Limb (tissue), 2 donors: ENCODE data around the gene RPE.
A peak's percentile ranks its signal among the peaks of the same experiment; 100 is the strongest.

ENCODE experiments used
- DNase-seq, 2 donors: peaks; one replicate each; pipeline ENCODE4 v3.0.0-alpha.2; 2016; ENCODE audit errors: extremely low spot score in 2 of 2

The RPE gene

GRCh38 chr2:210000464-210001324 is 1.7 kb upstream of the RPE start:
- DNase-seq = no peak

GRCh38 chr2:210003359-210003758 is 921 bp downstream of the RPE start:
- DNase-seq = no peak

- no peak for DNase-seq
Measured at GRCh38 chr2:210004881-210005280, 2.4 kb downstream of the RPE start.

GRCh38 chr2:210007895-210008294 is 5.5 kb downstream of the RPE start:
- DNase-seq = no peak

GRCh38 chr2:210009126-210009525 is 6.7 kb downstream of the RPE start:
- no peak for DNase-seq

- DNase-seq = no peak
Measured at GRCh38 chr2:210009896-210010295, 7.5 kb downstream of the RPE start.

- no peak for DNase-seq
Measured at GRCh38 chr2:210020138-210020537, 17.7 kb downstream of the RPE start.

GRCh38 chr2:210022824-210023223 is 20.4 kb downstream of the RPE start:
- no peak for DNase-seq

GRCh38 chr2:210027608-210028007 is 25.2 kb downstream of the RPE start:
- no peak for DNase-seq

GRCh38 chr2:210028178-210028577 is 25.7 kb downstream of the RPE start:
- DNase-seq = no peak

- no peak for DNase-seq
Measured at GRCh38 chr2:210034087-210034683, 31.7 kb downstream of the RPE start.

- DNase-seq = no peak
Measured at GRCh38 chr2:210035679-210036078, 33.2 kb downstream of the RPE start.

- DNase-seq = no peak
Measured at GRCh38 chr2:210038078-210038477, 35.6 kb downstream of the RPE start.

GRCh38 chr2:210046851-210047500 is 44.5 kb downstream of the RPE start:
- DNase-seq = no peak

- DNase-seq = peak in 1 of 2 donors; percentile 42
Measured at GRCh38 chr2:210049831-210050230, 47.4 kb downstream of the RPE start.

GRCh38 chr2:210050885-210051284 is 48.4 kb downstream of the RPE start:
- DNase-seq = no peak

- no peak for DNase-seq
Measured at GRCh38 chr2:210054696-210055095, 52.3 kb downstream of the RPE start.

GRCh38 chr2:210055825-210056224 is 53.4 kb downstream of the RPE start:
- no peak for DNase-seq

- no peak for DNase-seq
Measured at GRCh38 chr2:210063306-210063705, 60.9 kb downstream of the RPE start.
